OCI-LY7 (cell line): ENCODE results near the gene MACF1. TPM values are rescaled to one million over a fixed set of nuclear protein-coding genes. Genes with fewer than 3 reads are reported as not detected.
"Not testable (repeated sequence)": the region's sequence is repeated elsewhere in the genome, so short reads cannot be mapped to it uniquely, and the experiment has no call there.

Source experiments
- BruUV-seq: library from RNA; stranded (reverse); fragments of 400-500 nt; replicated peaks from 2 replicates; lab custom pipeline; 2021; lab: Mats Ljungman, UMichigan
- CTCF ChIA-PET: fragments of 300-600 bp; sonication (Branson Sonifier 250); formaldehyde crosslinking; loops from one replicate; lab custom pipeline; 2022; ENCODE audit warnings: antibody characterized with exemption; ENCODE audit not compliant: unreplicated experiment; lab: Charles Lee
- POLR2A ChIA-PET: fragments of 300-600 bp; sonication (Branson Sonifier 250); formaldehyde crosslinking; loops from one replicate; lab custom pipeline; 2022; ENCODE audit warnings: antibody characterized with exemption; lab: Charles Lee
- DNase-seq: peaks from one replicate; pipeline ENCODE4 v3.0.0-alpha.2; 2015; ENCODE audit warnings: low spot score
- H2AFZ ChIP-seq: fragments of 200-600 bp; sonication (generic), shearing (Covaris generic); 2 replicates; pipeline ENCODE4 v1.6.1; 2014; ENCODE audit warnings: mild to moderate bottlenecking, antibody characterized with exemption, low read length, moderate library complexity
- H3K27ac ChIP-seq: fragments of 200-600 bp; sonication (generic); 2 replicates; pipeline ENCODE4 v1.5.1; 2014; ENCODE audit warnings: mixed run types, low read depth, mild to moderate bottlenecking, moderate library complexity, low read length, inconsistent platforms; ENCODE audit not compliant: poor library complexity, severe bottlenecking
- H3K36me3 ChIP-seq: fragments of 200-600 bp; sonication (generic); 2 replicates; pipeline ENCODE4 v1.6.1; 2014; ENCODE audit warnings: mild to moderate bottlenecking, antibody characterized with exemption, low read length, moderate library complexity, mixed read lengths; ENCODE audit not compliant: insufficient read depth
- H3K4me1 ChIP-seq: fragments of 200-600 bp; sonication (generic); 2 replicates; pipeline ENCODE4 v1.5.1; 2014; ENCODE audit warnings: mild to moderate bottlenecking, low read length; ENCODE audit not compliant: insufficient read depth, poor library complexity, severe bottlenecking
- H3K4me2 ChIP-seq: fragments of 200-600 bp; sonication (generic); 2 replicates; pipeline ENCODE4 v1.6.1; 2014; ENCODE audit warnings: mild to moderate bottlenecking, low read length
- H3K4me3 ChIP-seq: fragments of 200-600 bp; sonication (generic); 2 replicates; pipeline ENCODE4 v1.5.1; 2014; ENCODE audit warnings: mild to moderate bottlenecking, low read depth, low read length; ENCODE audit not compliant: poor library complexity, severe bottlenecking
- H3K79me2 ChIP-seq: fragments of 200-600 bp; sonication (generic); 2 replicates; pipeline ENCODE4 v1.6.1; 2016; ENCODE audit warnings: low read depth, mild to moderate bottlenecking, low read length, moderate library complexity, mixed read lengths; ENCODE audit not compliant: insufficient read depth
- H3K9me2 ChIP-seq: fragments of 200-600 bp; sonication (generic); 2 replicates; pipeline ENCODE4 v1.6.1; 2016; ENCODE audit warnings: mild to moderate bottlenecking, low read length, mixed read lengths; ENCODE audit not compliant: insufficient read depth
- H3K9me3 ChIP-seq: fragments of 200-600 bp; sonication (generic); 2 replicates; pipeline ENCODE4 v1.6.1; 2014; ENCODE audit warnings: mild to moderate bottlenecking, mixed run types, low read length, mixed read lengths
- H4K20me1 ChIP-seq: fragments of 200-600 bp; sonication (generic); 2 replicates; pipeline ENCODE4 v1.6.1; 2014; ENCODE audit warnings: mild to moderate bottlenecking, antibody characterized with exemption, low read length, moderate library complexity, mixed read lengths; ENCODE audit not compliant: insufficient read depth
- EZH2phosphoT487 ChIP-seq: fragments of 200-600 bp; sonication (generic); IDR thresholded peaks from 2 replicates; pipeline ENCODE4 v1.6.1; 2018; ENCODE audit warnings: low read depth, borderline replicate concordance, mild to moderate bottlenecking, mixed run types, antibody characterized with exemption, low read length, moderate library complexity, mixed read lengths
- intact Hi-C: fragments of 100-400 bp; cut with micrococcal nuclease; formaldehyde crosslinking; loops from one replicate; pipeline ENCODE4 v1.10.0; 2022; ENCODE audit not compliant: unreplicated experiment
- total RNA-seq, 2 experiments: library from RNA; depleted of rRNA in 1 of 2; stranded (reverse); fragments of >200 nt in 1 of 2; shearing (Covaris generic) in 1 of 2; gene quantifications; 2 replicates each; pipeline ENCODE4 v1.2.3, GENCODE V29; 2014 to 2022
- TF ChIP-seq, protein P1 (sequence below): fragments of 200-600 bp; sonication (generic); conservative IDR thresholded peaks from 2 replicates; pipeline ENCODE4 v1.5.1; 2014; ENCODE audit warnings: mild to moderate bottlenecking, antibody characterized with exemption, low read length, moderate library complexity, mixed read lengths

The MACF1 gene
- total RNA-seq, 2 experiments from 2014 or later, result 211 to 220 TPM

- intact Hi-C loops, result no loop called here
- no peak for TF ChIP-seq EZH2phosphoT487
- TF ChIP-seq, protein P1, sequence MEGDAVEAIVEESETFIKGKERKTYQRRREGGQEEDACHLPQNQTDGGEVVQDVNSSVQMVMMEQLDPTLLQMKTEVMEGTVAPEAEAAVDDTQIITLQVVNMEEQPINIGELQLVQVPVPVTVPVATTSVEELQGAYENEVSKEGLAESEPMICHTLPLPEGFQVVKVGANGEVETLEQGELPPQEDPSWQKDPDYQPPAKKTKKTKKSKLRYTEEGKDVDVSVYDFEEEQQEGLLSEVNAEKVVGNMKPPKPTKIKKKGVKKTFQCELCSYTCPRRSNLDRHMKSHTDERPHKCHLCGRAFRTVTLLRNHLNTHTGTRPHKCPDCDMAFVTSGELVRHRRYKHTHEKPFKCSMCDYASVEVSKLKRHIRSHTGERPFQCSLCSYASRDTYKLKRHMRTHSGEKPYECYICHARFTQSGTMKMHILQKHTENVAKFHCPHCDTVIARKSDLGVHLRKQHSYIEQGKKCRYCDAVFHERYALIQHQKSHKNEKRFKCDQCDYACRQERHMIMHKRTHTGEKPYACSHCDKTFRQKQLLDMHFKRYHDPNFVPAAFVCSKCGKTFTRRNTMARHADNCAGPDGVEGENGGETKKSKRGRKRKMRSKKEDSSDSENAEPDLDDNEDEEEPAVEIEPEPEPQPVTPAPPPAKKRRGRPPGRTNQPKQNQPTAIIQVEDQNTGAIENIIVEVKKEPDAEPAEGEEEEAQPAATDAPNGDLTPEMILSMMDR, result no peak
- H3K4me1 ChIP-seq, result no peaks in the 10 kb centered on the region
- H3K4me2 ChIP-seq, result no peak overlapping the region
- no peak overlapping the region for H3K27ac ChIP-seq
- peaks cover 89% of the 10 kb centered on the region for H3K36me3 ChIP-seq
- no peak for DNase-seq
- no peak overlapping the region for H2AFZ ChIP-seq
- no TSS peak for BruUV-seq
- CTCF ChIA-PET, result no interaction called here
- H3K9me3 ChIP-seq, result no peaks in the 10 kb centered on the region
- H3K79me2 ChIP-seq, result no peaks in the 10 kb centered on the region
- H3K4me3 ChIP-seq, result no peak overlapping the region
- no peaks in the 10 kb centered on the region for H3K9me2 ChIP-seq
- POLR2A ChIA-PET, result interaction anchor here (0.8 kb wide), 1 partner anchor 13 kb away, joined by 4 read pairs; no protein-coding TSS in a partner anchor
- no peaks in the 10 kb centered on the region for H4K20me1 ChIP-seq
Measured at GRCh38 chr1:39445573-39445972, 241.1 kb downstream of the MACF1 start.

DNA sequence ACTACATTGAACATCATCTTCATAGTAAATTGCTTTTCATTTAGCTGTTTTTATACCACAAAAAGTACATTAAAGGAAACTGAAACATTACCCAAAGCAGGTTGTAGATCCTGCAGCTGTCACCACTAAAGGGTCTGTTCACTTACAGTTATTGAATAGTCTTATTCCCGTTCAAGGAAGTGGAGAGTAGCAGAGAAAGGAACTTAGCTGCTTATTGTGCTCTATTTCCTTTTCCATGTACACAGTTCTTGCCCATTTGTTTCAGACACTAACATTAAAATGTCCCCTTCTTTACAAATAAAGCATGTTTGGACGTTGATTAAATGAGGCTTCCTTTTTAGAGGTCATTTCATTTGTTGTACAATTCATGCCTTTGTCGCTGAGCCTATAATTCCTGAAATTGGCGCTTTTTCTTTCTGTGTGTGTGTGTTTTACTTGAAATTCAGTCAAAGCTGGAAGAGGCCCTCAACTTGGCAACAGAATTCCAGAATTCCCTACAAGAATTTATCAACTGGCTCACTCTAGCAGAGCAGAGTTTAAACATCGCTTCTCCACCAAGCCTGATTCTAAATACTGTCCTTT lies 242.6 kb downstream of the MACF1 start:
- Histone ChIP-seq H3K9me2 (no peaks in the 10 kb centered on the region), H3K4me2 (no peak overlapping the region), H4K20me1 (no peaks in the 10 kb centered on the region), H3K27ac (no peak overlapping the region), H3K79me2 (no peaks in the 10 kb centered on the region), H3K9me3 (no peaks in the 10 kb centered on the region), H3K4me3 (no peak overlapping the region), H3K36me3 (peaks cover 90% of the 10 kb centered on the region), H3K4me1 (no peaks in the 10 kb centered on the region), H2AFZ (no peak overlapping the region)
- TF ChIP-seq, protein P1, result no peak
- TF ChIP-seq EZH2phosphoT487, result no peak
- BruUV-seq, result no TSS peak
- POLR2A ChIA-PET, result no interaction called here
- CTCF ChIA-PET, result no interaction called here
- intact Hi-C loops, result no loop called here
- no peak for DNase-seq

DNA sequence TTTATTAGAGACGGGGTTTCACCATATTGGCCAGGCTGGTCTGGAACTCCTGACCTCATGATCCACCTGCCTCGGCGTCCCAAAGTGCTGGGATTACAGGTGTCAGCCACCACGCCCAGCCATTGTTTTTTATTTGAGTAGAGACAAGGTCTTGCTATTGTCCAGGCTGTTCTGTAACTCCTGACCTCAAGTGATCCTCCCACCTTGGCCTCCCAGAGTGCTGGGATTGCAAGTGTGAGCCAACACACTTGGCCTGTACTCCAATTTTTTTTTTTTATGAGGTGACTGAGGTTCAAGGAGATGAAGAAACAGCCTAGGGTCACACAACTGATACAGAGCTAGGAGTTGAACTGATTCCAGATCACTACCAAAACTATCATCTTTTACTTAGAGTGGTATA lies 245.5 kb downstream of the MACF1 start:
- H3K27ac ChIP-seq, H2AFZ ChIP-seq, H4K20me1 ChIP-seq, CTCF ChIA-PET, H3K79me2 ChIP-seq, H3K9me3 ChIP-seq, H3K4me2 ChIP-seq, BruUV-seq, DNase-seq, H3K4me1 ChIP-seq, H3K9me2 ChIP-seq, H3K4me3 ChIP-seq, intact Hi-C loops: not testable (repeated sequence)
- peaks cover 94% of the 10 kb centered on the region for H3K36me3 ChIP-seq
- POLR2A ChIA-PET, result interaction anchor here (0.6 kb wide), 3 partner anchors 23 to 611 kb away, joined by 3 read pairs; no protein-coding TSS in a partner anchor
